Mucosa of descending colon (tissue), 3 donors: Measurements from ENCODE around the gene GRM4. TPM values are rescaled to one million over a fixed set of nuclear protein-coding genes. Genes with fewer than 3 reads are reported as not detected.

Source experiments
- ATAC-seq: fragments of 200-7000 bp; cut with Tn5 transposase; one replicate; pipeline ENCODE4 v1.9.1; 2020; ENCODE audit warnings: mild to moderate bottlenecking, moderate library complexity
- DNase-seq, 3 donors: peaks; one replicate each; pipeline ENCODE4 v3.0.0-alpha.2; 2020
- H3K36me3 ChIP-seq: fragments of 200-600 bp; one replicate; pipeline ENCODE4 v1.8.0; 2021; ENCODE audit warnings: low read depth, mild to moderate bottlenecking
- H3K4me1 ChIP-seq: fragments of 200-600 bp; one replicate; pipeline ENCODE4 v1.8.0; 2021; ENCODE audit warnings: low read depth, mild to moderate bottlenecking
- H3K4me3 ChIP-seq: fragments of 200-600 bp; one replicate; pipeline ENCODE4 v1.8.0; 2021; ENCODE audit warnings: mild to moderate bottlenecking
- H3K9me3 ChIP-seq: fragments of 200-600 bp; one replicate; pipeline ENCODE4 v1.8.0; 2021; ENCODE audit warnings: mild to moderate bottlenecking
- CTCF ChIP-seq: fragments of 200-600 bp; IDR thresholded peaks from one replicate; pipeline ENCODE4 v1.8.0; 2022; ENCODE audit warnings: antibody characterized with exemption, mild to moderate bottlenecking
- intact Hi-C, 2 donors: fragments of 100-400 bp; cut with DNase I in 1 of 2; cut with micrococcal nuclease in 1 of 2; formaldehyde crosslinking; loops; one replicate each; pipeline versions ENCODE4 v1.11.0 to v1.11.1; 2022; cut with DNase I, micrococcal nuclease
- total RNA-seq, 3 donors: library from RNA; stranded (reverse); fragmentation: NEBNext Ultra II Directional in 2 of 3; extraction: Animal tissue kit (Norgen Biotek cat#: 25700) in 2 of 3; gene quantifications; one replicate each; pipeline versions ENCODE4 v1.2.1 to v1.2.4, GENCODE V29; 2021 to 2023
- donor health status: DM: no; HTN: no; CAD: no; lungs with moderate emphysema.
- donor health status: DM: no; HTN: no; CAD: no.
- donor health status: DM: no; HTN: yes; CAD: no.

The GRM4 gene
- total RNA-seq, 3 donors from 2014 or later, result 0.22 to 0.25 TPM; not detected in 1

- no peak for DNase-seq
- TF ChIP-seq CTCF, result no peak
- no peak for ATAC-seq
- Histone ChIP-seq H3K4me3 (no peak overlapping the region), H3K9me3 (no peaks in the 10 kb centered on the region), H3K4me1 (no peaks in the 10 kb centered on the region), H3K36me3 (no peaks in the 10 kb centered on the region)
- intact Hi-C loops, result loop anchor here in 1 of 2 donors (10.0 kb wide), 1 partner anchor 103 kb away; no protein-coding TSS in a partner anchor
These were observed 93.6 kb downstream of the GRM4 start for GRCh38 chr6:34052071-34052825.

- no peak for ATAC-seq
- DNase-seq, result no peak
- Histone ChIP-seq H3K9me3 (no peaks in the 10 kb centered on the region), H3K4me1 (no peaks in the 10 kb centered on the region), H3K4me3 (no peak overlapping the region), H3K36me3 (no peaks in the 10 kb centered on the region)
- TF ChIP-seq CTCF, result no peak
- intact Hi-C loops, result loop anchor here in 1 of 2 donors (10.0 kb wide), 1 partner anchor 103 kb away; no protein-coding TSS in a partner anchor
These were observed 94.5 kb downstream of the GRM4 start for GRCh38 chr6:34051331-34051919.

GRCh38 chr6:34050691-34051090 is 95.2 kb downstream of the GRM4 start:
- ATAC-seq, result no peak
- H3K4me3 ChIP-seq, result no peak overlapping the region
- no peak for TF ChIP-seq CTCF
- H3K4me1 ChIP-seq, result no peaks in the 10 kb centered on the region
- no peaks in the 10 kb centered on the region for H3K36me3 ChIP-seq
- no peaks in the 10 kb centered on the region for H3K9me3 ChIP-seq
- intact Hi-C loops, result loop anchor here in 1 of 2 donors (10.0 kb wide), 1 partner anchor 104 kb away; no protein-coding TSS in a partner anchor
- DNase-seq, result no peak

GRCh38 chr6:34049395-34050342 is 96.2 kb downstream of the GRM4 start:
- Histone ChIP-seq H3K4me3 (no peak overlapping the region), H3K9me3 (no peaks in the 10 kb centered on the region), H3K36me3 (no peaks in the 10 kb centered on the region), H3K4me1 (no peaks in the 10 kb centered on the region)
- ATAC-seq (no peak), DNase-seq (no peak)
- intact Hi-C loops, result loop anchor here in 1 of 2 donors (10.0 kb wide), 1 partner anchor 105 kb away; no protein-coding TSS in a partner anchor
- no peak for TF ChIP-seq CTCF
